Activated CD4-positive, alpha-beta memory T cell treated with anti-CD3 and anti-CD28 coated beads, Interleukin-2, amount 10 ng/mL, durations not matched to agents 7 days and 5 days (primary cell): ENCODE results near the gene PDE4D. TPM values are rescaled to one million over a fixed set of nuclear protein-coding genes. Genes with fewer than 3 reads are reported as not detected.
"Not testable (repeated sequence)": the region's sequence is repeated elsewhere in the genome, so short reads cannot be mapped to it uniquely, and the experiment has no call there.

Experiments
- CTCF ChIA-PET: fragments of 350-600 bp; sonication (Branson Sonifier 250); formaldehyde crosslinking; loops from one replicate; lab custom pipeline; 2021; ENCODE audit warnings: antibody characterized with exemption, inconsistent platforms; lab: Charles Lee
- POLR2A ChIA-PET: fragments of 350-600 bp; sonication (Branson Sonifier 250); formaldehyde crosslinking; loops from one replicate; lab custom pipeline; 2021; ENCODE audit warnings: antibody characterized with exemption; lab: Charles Lee
- DNase-seq: peaks from one replicate; pipeline ENCODE4 v3.0.0-alpha.2; 2020
- H3K27ac Mint-ChIP-seq: one replicate; pipeline ENCODE4 v1.8.0; 2021; ENCODE audit warnings: mild to moderate bottlenecking, mixed read lengths
- H3K27me3 Mint-ChIP-seq: one replicate; pipeline ENCODE4 v1.8.0; 2021; ENCODE audit warnings: mixed read lengths
- H3K36me3 Mint-ChIP-seq: one replicate; pipeline ENCODE4 v1.8.0; 2021; ENCODE audit warnings: low read depth, mixed read lengths
- H3K4me1 Mint-ChIP-seq: one replicate; pipeline ENCODE4 v1.8.0; 2021; ENCODE audit warnings: mixed read lengths
- H3K4me3 Mint-ChIP-seq: one replicate; pipeline ENCODE4 v1.8.0; 2021; ENCODE audit warnings: mild to moderate bottlenecking, mixed read lengths
- H3K9me3 Mint-ChIP-seq: one replicate; pipeline ENCODE4 v1.8.0; 2021; ENCODE audit warnings: mixed read lengths
- total RNA-seq, 2 experiments: library from RNA; stranded (reverse); gene quantifications; one replicate each; pipeline ENCODE4 v1.2.3, GENCODE V29; 2021

PDE4D gene
- total RNA-seq, 2 experiments from 2014 or later, result 123 to 126 TPM

- no peak for DNase-seq
- Mint-ChIP-seq H3K9me3 (no peaks in the 10 kb centered on the region), H3K27ac (no peak overlapping the region), H3K27me3 (no peaks in the 10 kb centered on the region), H3K4me1 (no peaks in the 10 kb centered on the region), H3K36me3 (no peaks in the 10 kb centered on the region), H3K4me3 (no peak overlapping the region)
- ChIA-PET CTCF (no interaction called here), POLR2A (no interaction called here)
These were observed 135.0 kb downstream of the PDE4D start for GRCh38 chr5:59758566-59758965.

DNA sequence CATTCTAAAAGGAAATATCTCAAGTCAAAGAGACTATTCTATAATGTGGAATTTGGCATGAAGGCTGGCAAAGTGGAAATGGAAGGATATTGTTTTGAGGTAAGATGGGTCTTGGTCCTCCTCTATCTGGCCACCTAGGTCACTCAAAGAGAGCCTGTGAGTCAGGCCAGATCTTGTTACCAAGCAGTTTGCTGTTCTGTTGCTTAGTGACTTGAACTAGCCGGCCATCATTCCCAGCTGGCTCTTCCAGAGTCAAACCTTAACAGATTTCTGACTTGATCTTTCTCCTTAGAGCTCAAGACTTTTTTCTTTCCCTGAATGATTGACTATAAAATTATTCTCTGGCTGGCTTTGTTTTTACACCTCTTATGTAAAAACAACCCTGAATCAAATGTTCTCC, 136.1 kb downstream of the PDE4D start:
- no peak overlapping the region for H3K27ac Mint-ChIP-seq
- H3K9me3 Mint-ChIP-seq, result no peaks in the 10 kb centered on the region
- no peaks in the 10 kb centered on the region for H3K4me1 Mint-ChIP-seq
- H3K36me3 Mint-ChIP-seq, result no peaks in the 10 kb centered on the region
- no peak for DNase-seq
- H3K4me3 Mint-ChIP-seq, result no peak overlapping the region
- POLR2A ChIA-PET, result no interaction called here
- CTCF ChIA-PET, result no interaction called here
- peaks cover 2% of the 10 kb centered on the region for H3K27me3 Mint-ChIP-seq

- H3K4me1 Mint-ChIP-seq, result no peaks in the 10 kb centered on the region
- H3K27ac Mint-ChIP-seq, result no peak overlapping the region
- DNase-seq, result no peak
- no peaks in the 10 kb centered on the region for H3K9me3 Mint-ChIP-seq
- POLR2A ChIA-PET, result no interaction called here
- CTCF ChIA-PET, result no interaction called here
- no peak overlapping the region for H3K4me3 Mint-ChIP-seq
- peaks cover 2% of the 10 kb centered on the region for H3K27me3 Mint-ChIP-seq
- H3K36me3 Mint-ChIP-seq, result no peaks in the 10 kb centered on the region
These were observed 137.0 kb downstream of the PDE4D start for GRCh38 chr5:59756373-59757035.

GRCh38 chr5:59755476-59755875, 138.1 kb downstream of the PDE4D start:
- Mint-ChIP-seq H3K36me3 (no peaks in the 10 kb centered on the region), H3K27me3 (peaks cover 2% of the 10 kb centered on the region), H3K4me1 (no peaks in the 10 kb centered on the region), H3K4me3 (no peak overlapping the region), H3K9me3 (no peaks in the 10 kb centered on the region), H3K27ac (no peak overlapping the region)
- ChIA-PET POLR2A (no interaction called here), CTCF (no interaction called here)
- DNase-seq, result no peak

DNA sequence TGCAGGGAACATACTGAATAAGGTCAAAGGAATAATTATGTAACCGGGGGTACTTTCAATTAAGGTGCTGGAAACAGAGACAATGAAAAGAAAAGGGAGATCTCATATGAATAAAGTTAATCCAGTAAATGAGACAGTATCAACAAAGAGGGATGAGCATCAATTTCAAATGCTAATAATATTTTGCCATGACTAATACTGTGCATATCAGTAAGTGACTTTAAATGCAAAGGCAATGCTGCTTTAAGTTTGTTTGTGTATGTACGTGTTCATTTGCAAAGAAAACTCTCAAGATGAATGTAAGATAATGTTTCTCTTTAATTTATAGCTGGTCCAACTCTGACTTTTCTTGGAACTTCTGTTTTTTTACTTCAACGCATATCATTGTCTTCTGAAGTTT, 139.9 kb downstream of the PDE4D start:
- POLR2A ChIA-PET, result no interaction called here
- CTCF ChIA-PET, result interaction anchor here (0.9 kb wide), 1 partner anchor 80 kb away, joined by 6 read pairs; no protein-coding TSS in a partner anchor
- Mint-ChIP-seq H3K4me3 (no peak overlapping the region), H3K27ac (no peak overlapping the region), H3K36me3 (no peaks in the 10 kb centered on the region), H3K9me3 (no peaks in the 10 kb centered on the region), H3K27me3 (peaks cover 2% of the 10 kb centered on the region), H3K4me1 (no peaks in the 10 kb centered on the region)
- DNase-seq, result no peak

GRCh38 chr5:59749782-59750520, 143.6 kb downstream of the PDE4D start:
- no peak overlapping the region for H3K4me3 Mint-ChIP-seq
- POLR2A ChIA-PET, result no interaction called here
- H3K9me3 Mint-ChIP-seq, result no peaks in the 10 kb centered on the region
- H3K36me3 Mint-ChIP-seq, result no peaks in the 10 kb centered on the region
- H3K4me1 Mint-ChIP-seq, result no peaks in the 10 kb centered on the region
- no peak for DNase-seq
- H3K27me3 Mint-ChIP-seq, result peaks cover 2% of the 10 kb centered on the region
- no peak overlapping the region for H3K27ac Mint-ChIP-seq
- CTCF ChIA-PET, result no interaction called here

DNA sequence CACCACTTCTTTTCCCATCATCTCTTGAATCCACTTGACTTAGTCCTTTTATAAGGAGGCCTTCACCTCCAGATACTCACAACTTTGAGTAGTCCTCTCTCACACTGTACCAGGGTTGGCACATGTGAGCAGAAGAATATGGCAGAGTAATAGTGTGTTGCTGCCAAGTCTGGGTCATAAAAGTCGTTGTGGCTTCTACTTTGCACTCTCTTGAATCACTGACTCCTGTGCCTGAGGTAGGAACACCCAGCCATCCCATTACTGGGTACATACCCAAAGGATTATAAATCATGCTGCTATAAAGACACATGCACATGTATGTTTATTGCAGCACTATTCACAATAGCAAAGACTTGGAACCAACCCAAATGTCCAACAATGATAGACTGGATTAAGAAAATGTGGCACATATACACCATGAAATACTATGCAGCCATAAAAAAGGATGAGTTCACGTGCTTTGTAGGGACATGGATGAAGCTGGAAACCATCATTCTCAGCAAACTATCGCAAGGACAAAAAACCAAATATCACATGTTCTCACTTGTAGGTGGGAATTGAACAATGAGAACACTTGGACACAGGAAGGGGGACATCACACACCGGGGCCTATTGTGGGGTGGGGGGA, 145.4 kb downstream of the PDE4D start:
- DNase-seq, POLR2A ChIA-PET, H3K27me3 Mint-ChIP-seq, H3K9me3 Mint-ChIP-seq, H3K27ac Mint-ChIP-seq, CTCF ChIA-PET, H3K4me1 Mint-ChIP-seq, H3K36me3 Mint-ChIP-seq, H3K4me3 Mint-ChIP-seq: not testable (repeated sequence)

DNA sequence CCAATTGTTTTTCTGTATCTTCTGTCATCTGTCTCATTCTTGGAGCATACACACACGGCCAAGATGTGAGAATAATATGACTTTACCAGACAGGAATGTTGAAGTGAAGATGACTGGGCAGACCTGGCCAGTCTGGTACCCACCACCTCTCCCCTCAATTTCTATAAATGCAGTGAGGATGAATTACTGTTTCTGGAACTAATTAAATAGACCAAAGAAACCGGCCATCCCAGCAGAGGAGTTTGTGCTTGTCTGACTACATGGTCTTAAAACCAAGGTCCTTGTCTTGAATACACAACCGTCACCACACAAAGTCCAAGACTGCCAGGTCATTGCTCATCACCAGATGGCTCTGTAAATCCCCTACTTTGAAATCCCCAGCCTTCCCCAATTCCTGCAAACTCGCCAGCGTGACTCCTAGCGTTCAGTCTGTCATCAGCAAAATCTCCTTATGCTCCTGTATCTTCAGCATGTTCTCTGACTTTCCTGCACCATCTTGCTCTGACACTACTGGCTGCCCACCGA, 147.2 kb downstream of the PDE4D start:
- Mint-ChIP-seq H3K27me3 (no peaks in the 10 kb centered on the region), H3K9me3 (no peaks in the 10 kb centered on the region), H3K27ac (no peak overlapping the region), H3K4me1 (no peaks in the 10 kb centered on the region), H3K36me3 (no peaks in the 10 kb centered on the region), H3K4me3 (no peak overlapping the region)
- no peak for DNase-seq
- POLR2A ChIA-PET, result no interaction called here
- CTCF ChIA-PET, result no interaction called here

GRCh38 chr5:59745415-59745863, 148.1 kb downstream of the PDE4D start:
- H3K27ac Mint-ChIP-seq, result no peak overlapping the region
- no peak overlapping the region for H3K4me3 Mint-ChIP-seq
- CTCF ChIA-PET, result no interaction called here
- H3K4me1 Mint-ChIP-seq, result no peaks in the 10 kb centered on the region
- POLR2A ChIA-PET, result no interaction called here
- H3K9me3 Mint-ChIP-seq, result no peaks in the 10 kb centered on the region
- H3K36me3 Mint-ChIP-seq, result no peaks in the 10 kb centered on the region
- no peak for DNase-seq
- H3K27me3 Mint-ChIP-seq, result peaks cover 4% of the 10 kb centered on the region

GRCh38 chr5:59744531-59744992, 149.0 kb downstream of the PDE4D start:
- H3K9me3 Mint-ChIP-seq, result no peaks in the 10 kb centered on the region
- CTCF ChIA-PET, result no interaction called here
- no peak for DNase-seq
- no peak overlapping the region for H3K27ac Mint-ChIP-seq
- no peak overlapping the region for H3K4me3 Mint-ChIP-seq
- no peaks in the 10 kb centered on the region for H3K36me3 Mint-ChIP-seq
- peaks cover 4% of the 10 kb centered on the region for H3K27me3 Mint-ChIP-seq
- no peaks in the 10 kb centered on the region for H3K4me1 Mint-ChIP-seq
- POLR2A ChIA-PET, result no interaction called here

- Mint-ChIP-seq H3K9me3 (no peaks in the 10 kb centered on the region), H3K36me3 (no peaks in the 10 kb centered on the region), H3K4me1 (no peaks in the 10 kb centered on the region), H3K4me3 (no peak overlapping the region), H3K27ac (no peak overlapping the region), H3K27me3 (peaks cover 4% of the 10 kb centered on the region)
- DNase-seq, result no peak
- ChIA-PET CTCF (no interaction called here), POLR2A (no interaction called here)
These were observed 151.9 kb downstream of the PDE4D start for GRCh38 chr5:59741599-59741998.

DNA sequence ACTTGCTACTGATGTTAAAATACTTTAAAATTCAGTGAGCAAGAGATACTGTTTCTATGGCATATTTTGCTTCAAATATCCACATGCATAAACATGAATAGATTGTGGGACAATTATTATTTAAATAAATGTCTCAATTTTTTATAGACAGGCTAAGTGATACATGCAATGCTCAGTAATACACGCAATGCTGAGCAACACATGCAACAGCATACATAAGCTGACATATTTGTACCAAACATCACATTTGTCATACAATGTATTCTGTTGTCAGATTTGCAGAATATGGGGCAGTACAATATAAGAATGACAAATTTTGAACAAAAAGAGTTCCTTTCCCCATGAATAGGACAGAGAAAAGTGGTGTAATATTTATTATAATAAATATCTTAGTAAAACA, 155.5 kb downstream of the PDE4D start:
- POLR2A ChIA-PET, result no interaction called here
- H3K4me1 Mint-ChIP-seq, result no peaks in the 10 kb centered on the region
- H3K4me3 Mint-ChIP-seq, result no peak overlapping the region
- DNase-seq, result no peak
- peaks cover 9% of the 10 kb centered on the region for H3K27me3 Mint-ChIP-seq
- H3K27ac Mint-ChIP-seq, result no peak overlapping the region
- CTCF ChIA-PET, result no interaction called here
- no peaks in the 10 kb centered on the region for H3K9me3 Mint-ChIP-seq
- no peaks in the 10 kb centered on the region for H3K36me3 Mint-ChIP-seq

- Mint-ChIP-seq H3K27me3 (peaks cover 14% of the 10 kb centered on the region), H3K9me3 (no peaks in the 10 kb centered on the region), H3K4me1 (no peaks in the 10 kb centered on the region), H3K4me3 (no peak overlapping the region), H3K36me3 (no peaks in the 10 kb centered on the region), H3K27ac (no peak overlapping the region)
- POLR2A ChIA-PET, result no interaction called here
- DNase-seq, result no peak
- CTCF ChIA-PET, result interaction anchor here (1.0 kb wide), 1 partner anchor 9 kb away, joined by 3 read pairs; no protein-coding TSS in a partner anchor
These were observed 160.7 kb downstream of the PDE4D start for GRCh38 chr5:59732806-59733205.
